Hematopoietic multipotent progenitor cell treated with erythropoietin and hydrocortisone succinate and interleukin-3 and kit ligand, for 15 days (in vitro differentiated cells): ENCODE data around the gene PHF24.

Experiments
- DNase-seq: peaks from one replicate; pipeline ENCODE4 v3.0.0-alpha.2; 2015; ENCODE audit warnings: low spot score

The PHF24 gene

GRCh38 chr9:34983209-34983608 is 25.1 kb downstream of the PHF24 start:
- DNase-seq = no peak

DNA sequence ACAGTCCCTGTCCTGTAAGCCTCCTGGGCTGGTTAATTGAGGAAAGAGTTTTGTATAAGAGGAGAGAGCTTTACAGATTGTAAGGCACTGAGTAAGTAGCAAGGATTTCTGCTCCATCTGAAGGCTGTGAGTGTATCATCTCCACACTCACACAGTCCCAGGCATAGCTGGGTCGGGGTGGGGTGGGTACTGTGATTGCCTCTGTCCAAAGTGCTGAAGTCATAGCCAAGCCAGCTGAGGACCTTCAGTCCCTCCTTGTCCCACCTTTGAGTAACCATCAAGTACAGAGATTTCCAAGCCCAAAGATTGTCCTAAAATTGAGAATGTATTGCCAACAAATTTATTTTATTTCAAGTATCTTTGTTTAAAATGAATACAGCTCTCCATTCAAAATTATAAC is 26.0 kb downstream of the PHF24 start:
- no peak for DNase-seq

DNA sequence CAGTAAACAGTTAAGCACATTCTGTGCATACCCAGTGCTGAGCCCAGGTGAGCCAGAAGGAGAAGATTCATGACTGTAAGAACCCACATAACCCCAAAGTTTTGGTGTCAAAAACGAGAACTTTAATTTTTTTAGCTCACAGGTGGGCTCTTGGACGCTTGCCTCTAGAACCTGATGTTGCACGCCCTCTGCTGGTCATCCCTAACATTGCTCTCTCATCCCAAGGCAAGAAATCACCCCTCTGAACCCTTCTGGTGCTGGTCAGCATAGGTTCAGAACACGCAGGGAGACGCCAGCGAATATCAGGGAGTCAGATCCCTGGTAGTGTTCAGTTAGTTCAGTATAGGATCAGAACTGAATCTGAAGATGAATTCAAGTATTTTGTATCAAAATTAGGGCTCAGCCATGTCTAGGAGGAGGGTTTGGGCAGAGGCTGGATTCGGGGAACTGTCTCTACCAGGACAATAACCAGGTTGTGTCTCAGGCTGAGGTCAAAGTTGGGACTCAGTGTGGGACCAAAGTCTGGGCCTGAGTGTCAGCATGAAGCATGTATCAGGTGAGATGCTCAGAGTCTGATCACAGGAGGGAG is 27.3 kb downstream of the PHF24 start:
- DNase-seq = peak; percentile 63

DNA sequence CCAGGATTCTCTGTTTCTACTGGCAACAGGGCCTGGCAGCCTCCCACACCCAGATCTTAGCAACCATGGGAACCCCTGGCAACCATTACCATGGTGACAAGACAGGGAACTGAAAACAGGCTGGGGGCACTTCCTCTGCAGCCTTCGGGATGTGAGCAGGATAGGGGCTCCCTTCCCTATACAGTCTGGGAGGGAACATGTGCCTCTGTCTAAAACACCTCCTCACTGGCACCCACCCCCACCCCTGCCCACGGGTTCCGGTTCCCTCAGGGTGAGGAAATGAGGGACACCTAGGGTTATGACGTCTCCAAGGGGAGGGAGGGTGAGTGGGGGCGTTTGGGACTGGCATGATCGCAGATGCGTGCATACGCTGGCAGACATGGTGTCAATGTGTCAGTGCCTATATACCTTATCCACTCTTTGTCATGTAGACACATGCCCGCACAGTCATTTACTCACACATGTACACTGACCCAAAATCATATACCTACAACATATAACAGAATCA is 28.5 kb downstream of the PHF24 start:
- no peak for DNase-seq

DNA sequence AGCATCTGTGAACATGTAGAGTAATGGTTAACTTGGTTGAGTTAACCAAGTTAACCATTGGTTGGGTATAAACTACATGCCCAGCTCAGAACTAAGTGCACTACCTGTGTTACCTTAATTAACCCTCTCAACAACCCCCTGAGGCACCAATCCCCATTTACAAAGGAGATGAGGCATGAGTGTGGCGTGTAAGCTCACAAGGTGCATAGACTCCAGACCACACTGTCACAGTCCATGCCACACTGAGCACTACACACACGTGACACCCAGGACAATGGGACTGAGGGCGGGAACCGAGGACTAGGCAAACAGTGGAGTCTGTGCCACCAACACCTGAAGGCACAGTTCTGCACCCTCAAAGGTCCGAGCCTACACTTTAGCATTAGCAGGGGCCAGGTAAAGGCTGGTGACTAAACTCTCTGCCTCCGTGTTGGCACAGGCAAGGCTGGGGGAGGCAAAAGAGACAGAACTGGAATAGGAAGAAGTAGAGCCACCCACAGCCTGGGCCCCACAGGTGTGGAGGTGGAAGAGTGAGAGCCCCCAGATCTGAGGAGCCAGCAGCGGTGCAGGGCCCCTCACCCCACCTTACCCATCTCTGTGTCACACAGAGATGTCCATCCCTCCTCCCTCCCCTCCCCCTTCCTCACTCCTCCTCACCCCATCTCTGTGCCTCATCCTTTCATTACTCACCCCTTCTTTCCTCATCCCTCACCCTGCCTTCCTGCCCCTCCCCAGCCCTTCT is 29.2 kb downstream of the PHF24 start:
- DNase-seq = no peak

DNA sequence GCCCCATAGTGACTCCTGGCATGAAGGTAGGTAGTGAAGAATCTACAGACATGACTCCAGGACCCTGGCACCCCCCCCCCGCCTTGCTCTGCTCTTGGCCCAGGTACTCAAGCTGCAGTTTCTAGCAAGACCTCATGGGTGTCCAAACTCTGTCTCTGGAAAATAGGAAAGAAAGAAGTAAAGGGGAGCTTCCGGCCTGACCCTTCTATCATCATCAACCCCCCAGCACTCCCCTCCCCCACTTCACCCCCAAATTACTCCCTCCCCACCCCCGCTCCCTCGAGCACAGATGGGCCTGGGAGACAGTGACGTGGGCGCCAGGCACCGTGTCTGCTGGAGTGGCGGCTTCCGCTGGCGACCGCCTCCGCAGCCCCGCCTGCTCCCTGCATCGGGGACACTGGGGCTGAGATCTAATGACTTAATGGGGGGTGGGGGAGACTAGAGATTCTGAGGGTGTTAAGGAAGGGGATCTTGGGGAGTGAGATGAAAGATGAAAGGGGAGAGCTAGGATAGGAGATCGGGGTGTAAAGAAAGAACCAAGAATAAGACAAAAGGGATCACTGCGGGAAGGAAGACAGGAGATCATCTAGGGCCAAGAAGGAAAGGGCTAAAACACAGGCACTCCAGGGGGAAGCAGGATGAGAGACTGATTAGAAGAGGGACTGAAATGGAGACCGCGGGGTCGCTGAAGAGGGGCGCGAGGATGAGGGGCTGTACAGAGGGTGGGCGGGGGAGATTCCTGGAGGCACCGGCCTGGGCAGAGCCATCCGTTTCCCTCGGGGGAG is 30.3 kb downstream of the PHF24 start:
- DNase-seq = no peak

- DNase-seq = peak; percentile 79
Measured at GRCh38 chr9:34989003-34989945, 31.2 kb downstream of the PHF24 start, which contains the start of gene DNAJB5. Gene DNAJB5, plus strand, starts transcription at chr9:34989745. Its CDS starts 886 bp downstream, at chr9:34990631.

DNA sequence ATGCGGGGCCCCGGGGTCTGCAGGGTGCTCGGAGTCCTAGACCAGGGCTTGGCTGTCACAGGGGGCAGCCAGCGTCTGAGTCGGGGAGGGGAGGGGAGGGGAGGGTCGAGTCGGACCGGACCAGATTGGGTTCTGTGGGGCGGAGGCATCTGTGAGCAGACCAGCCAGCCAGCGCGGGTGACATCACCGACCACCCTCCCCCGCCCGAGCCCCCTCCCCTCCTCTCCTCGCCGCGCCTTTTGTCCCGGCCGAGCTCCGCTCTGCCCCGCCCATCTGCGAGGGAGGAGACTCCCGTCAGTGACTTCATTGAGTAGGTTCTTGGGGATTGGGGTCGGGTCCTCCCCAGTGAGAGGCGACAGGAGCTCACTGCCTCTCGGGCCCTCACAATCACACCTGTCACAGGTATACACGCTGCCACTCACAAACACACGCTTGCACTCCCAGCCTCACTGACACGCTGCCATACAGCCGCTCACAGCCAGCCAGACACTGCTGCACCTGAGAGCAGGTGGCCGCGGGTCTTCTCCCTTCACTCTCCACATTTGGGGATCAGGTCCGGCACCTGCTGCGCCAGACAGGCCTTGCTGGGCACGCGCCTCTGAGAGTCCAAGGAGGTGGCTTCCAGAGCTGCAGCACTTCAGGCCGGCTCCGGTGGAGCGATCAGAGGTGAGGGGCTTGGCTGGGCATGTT is 32.0 kb downstream of the PHF24 start:
- no peak for DNase-seq

DNA sequence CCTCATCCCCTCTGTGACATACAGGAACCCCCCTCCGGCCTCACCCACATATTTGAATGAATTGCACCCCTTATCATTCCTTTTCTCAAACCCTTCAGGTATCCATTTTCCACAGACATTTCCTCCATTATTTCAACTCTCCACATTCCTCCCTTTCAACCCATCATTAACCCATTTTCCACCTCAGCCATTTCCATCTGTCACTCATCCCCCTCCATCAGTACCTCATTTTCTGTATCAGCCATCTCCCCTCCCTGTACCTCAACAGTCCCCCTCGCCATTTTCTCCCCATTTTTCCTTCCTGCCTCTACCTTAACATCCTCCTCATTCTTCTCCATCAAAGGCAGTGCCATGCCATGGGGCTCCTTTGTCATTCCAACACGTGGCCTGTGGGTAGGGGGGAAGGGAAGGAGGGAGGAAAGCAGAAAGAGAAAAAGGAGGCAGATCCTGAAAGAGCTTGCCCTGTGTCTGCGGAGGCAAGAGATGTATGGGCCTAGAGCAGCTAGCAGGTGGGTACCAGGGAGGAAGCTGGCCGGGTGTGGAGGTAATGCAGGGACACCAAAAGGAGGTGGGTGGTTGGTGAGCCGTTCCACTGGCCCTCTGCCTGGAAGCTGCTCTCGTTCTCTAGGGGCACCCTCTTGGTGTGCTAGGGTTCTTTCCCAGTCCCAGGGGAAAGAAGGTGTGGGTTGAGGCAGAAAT is 33.0 kb downstream of the PHF24 start:
- DNase-seq = no peak

DNA sequence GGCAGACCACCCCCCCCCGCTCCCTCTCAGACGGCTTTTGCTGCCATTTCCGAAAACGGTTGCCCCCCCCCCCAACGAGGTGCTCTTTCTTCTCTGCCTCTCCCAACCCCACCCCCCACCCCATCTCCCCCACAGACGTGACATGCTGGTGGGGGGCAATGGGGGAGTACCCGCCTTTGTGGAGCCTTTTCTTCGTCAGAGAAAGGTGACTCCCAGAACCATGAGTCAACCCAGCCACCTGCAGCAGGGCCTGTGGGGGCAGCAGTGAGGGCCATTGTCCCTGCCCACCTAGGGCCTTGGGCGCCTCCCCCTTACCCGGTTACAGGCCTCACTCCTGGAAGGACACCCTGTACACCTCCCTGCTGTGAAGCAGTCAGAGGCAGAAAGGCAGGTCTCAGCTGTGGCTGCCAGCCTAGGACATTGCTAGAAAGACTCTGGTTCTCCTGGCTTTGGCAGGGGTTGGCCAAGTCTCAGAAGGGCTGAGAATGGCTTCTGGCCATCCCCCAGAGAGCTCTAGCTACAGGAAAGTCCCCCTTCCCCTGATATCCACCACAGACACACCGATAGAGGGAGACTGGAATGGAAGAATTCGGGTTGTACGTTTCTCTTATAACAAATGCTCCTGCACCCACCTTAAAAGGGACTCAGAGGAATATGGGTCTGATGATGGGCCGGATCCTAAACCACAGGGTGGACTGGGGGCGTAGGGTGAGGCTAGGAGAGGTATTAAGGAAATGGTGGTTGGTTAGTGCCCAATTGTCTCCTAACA is 33.7 kb downstream of the PHF24 start:
- no peak for DNase-seq

- DNase-seq = no peak
Measured at GRCh38 chr9:34992376-34992951, 34.4 kb downstream of the PHF24 start.

- no peak for DNase-seq
Measured at GRCh38 chr9:34993502-34994259, 35.6 kb downstream of the PHF24 start.

GRCh38 chr9:34994260-34994899 is 36.3 kb downstream of the PHF24 start:
- no peak for DNase-seq

DNA sequence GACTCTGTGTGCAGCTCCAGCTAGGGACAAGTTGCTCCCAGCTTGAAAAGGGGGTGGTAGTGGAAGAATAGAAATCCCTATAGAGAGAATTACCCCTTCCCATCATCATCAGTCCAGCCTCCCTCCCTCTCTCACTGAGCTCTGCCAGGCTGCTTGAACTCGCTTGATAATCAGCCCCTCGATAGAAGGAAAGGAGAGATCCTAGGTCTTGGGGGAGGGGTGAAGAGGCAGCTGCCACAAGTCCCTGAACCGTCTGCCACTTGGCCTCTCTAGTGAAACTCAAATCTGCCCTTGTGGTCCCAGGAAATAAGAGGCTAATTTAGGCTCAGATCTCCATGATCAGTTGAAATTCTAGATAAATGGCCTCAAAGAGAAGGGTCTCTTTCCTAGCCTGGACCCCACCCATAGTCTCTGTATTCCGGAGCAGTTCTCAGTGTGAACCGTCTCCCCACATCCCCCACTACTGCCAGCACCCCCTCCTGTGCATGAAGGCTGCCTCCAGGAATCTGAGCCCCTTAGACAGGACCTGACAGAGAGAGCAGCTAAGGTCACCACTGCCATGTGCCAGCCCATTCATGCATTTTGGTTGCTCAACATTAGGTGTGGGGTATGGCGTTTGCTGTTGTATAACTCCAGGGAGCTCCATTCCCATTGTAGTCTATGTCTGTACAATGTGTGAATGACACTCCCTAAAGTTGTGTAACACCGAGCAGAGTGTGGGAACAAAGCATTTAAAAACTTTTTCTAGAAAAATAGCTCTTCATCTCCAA is 37.0 kb downstream of the PHF24 start:
- no peak for DNase-seq

DNA sequence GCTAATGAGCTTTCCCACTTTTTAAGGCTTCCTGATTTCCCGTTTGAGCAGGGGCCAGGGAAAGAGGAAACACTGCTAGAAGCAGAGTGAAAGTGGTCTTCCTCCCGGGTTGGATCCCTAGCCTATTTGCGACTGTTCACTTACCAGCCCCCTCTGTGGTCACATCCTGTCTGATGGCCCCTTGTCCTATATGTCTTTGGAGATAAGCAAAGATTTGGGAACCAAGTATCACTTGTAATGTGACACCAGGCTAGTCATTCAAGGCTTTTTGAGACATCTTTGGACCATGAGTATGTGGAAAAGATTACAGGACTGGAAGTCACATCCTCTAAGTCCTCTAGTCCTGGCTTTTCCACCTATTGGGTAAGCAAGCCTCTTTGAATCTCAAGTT is 37.6 kb downstream of the PHF24 start:
- no peak for DNase-seq

- DNase-seq = no peak
Measured at GRCh38 chr9:34996181-34996904, 38.3 kb downstream of the PHF24 start.

DNA sequence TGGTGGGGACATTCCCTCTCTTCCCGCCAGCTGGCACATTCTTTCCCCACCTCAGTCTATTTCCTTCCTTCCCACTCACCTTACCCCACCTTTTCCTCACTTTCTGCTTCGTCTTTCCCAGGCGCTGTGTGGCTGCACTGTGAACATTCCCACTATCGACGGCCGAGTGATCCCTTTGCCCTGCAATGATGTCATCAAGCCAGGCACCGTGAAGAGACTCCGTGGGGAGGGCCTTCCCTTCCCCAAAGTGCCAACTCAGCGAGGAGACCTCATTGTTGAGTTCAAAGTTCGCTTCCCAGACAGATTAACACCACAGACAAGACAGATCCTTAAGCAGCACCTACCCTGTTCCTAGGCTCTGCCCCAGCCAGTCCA is 38.8 kb downstream of the PHF24 start:
- DNase-seq = no peak
